Epithelial cell of esophagus (primary cell): Measurements from ENCODE around the gene ADIPOQ.
"Not testable (repeated sequence)": the region's sequence is repeated elsewhere in the genome, so short reads cannot be mapped to it uniquely, and the experiment has no call there.

Source experiments
- DNase-seq: peaks from one replicate; pipeline ENCODE4 v3.0.0; 2010; ENCODE audit warnings: low read depth
- H3K4me3 ChIP-seq: 2 replicates; pipeline ENCODE4 v1.5.1; 2011; ENCODE audit warnings: mild to moderate bottlenecking, low read length, control low read depth
- TF ChIP-seq, protein P1 (sequence below): IDR thresholded peaks from 2 replicates; pipeline ENCODE4 v1.5.1; 2011; ENCODE audit warnings: low read depth, mild to moderate bottlenecking, low read length, control low read depth, inconsistent platforms; ENCODE audit not compliant: insufficient read depth; ENCODE audit errors: missing control alignments

The ADIPOQ gene

GRCh38 chr3:186875708-186876107 is 33.2 kb downstream of the ADIPOQ start:
- TF ChIP-seq, protein P1, sequence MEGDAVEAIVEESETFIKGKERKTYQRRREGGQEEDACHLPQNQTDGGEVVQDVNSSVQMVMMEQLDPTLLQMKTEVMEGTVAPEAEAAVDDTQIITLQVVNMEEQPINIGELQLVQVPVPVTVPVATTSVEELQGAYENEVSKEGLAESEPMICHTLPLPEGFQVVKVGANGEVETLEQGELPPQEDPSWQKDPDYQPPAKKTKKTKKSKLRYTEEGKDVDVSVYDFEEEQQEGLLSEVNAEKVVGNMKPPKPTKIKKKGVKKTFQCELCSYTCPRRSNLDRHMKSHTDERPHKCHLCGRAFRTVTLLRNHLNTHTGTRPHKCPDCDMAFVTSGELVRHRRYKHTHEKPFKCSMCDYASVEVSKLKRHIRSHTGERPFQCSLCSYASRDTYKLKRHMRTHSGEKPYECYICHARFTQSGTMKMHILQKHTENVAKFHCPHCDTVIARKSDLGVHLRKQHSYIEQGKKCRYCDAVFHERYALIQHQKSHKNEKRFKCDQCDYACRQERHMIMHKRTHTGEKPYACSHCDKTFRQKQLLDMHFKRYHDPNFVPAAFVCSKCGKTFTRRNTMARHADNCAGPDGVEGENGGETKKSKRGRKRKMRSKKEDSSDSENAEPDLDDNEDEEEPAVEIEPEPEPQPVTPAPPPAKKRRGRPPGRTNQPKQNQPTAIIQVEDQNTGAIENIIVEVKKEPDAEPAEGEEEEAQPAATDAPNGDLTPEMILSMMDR, result no peak
- no peak overlapping the region for H3K4me3 ChIP-seq
- DNase-seq, result no peak

GRCh38 chr3:186879781-186880180 is 37.3 kb downstream of the ADIPOQ start:
- TF ChIP-seq, protein P1, result no peak
- no peak overlapping the region for H3K4me3 ChIP-seq
- no peak for DNase-seq

DNA sequence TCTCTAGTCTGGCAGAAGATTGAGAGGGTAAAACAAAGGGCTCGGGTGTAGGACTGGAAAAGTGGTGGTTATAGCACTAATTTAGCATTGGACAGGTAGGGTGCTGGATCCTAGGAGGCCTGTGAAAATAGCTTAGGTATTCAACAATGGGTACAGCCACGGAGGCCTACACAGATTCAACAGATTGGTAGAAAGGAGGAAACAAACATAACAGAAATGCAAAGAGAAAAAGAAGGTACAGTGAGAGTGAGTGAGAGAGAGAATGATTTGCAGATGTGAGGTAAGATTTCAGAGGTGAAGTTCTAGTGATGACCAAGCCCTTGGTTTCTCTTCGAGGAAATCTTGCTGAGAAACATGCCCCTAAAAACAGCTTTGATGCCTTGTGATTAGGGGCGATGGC is 37.9 kb downstream of the ADIPOQ start:
- H3K4me3 ChIP-seq, result no peak overlapping the region
- no peak for DNase-seq
- TF ChIP-seq, protein P1, result no peak

DNA sequence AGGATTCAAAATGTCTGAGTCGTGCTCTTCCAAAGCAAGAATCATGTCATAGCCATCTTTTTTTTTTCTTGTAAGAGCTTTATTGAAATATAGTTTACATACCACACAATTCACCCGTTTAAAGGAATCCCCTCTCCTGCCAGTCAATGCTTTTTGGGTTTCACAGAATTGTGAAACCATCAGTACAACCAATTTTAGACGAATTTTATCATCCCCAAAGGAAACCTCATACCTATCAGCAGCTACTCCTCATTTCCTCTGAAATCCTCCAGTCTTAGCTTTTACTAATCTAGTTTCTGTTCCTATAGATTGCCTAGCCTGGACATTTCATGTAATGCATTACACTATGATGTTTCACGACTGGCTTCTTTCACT is 39.6 kb downstream of the ADIPOQ start:
- no peak for DNase-seq
- no peak overlapping the region for H3K4me3 ChIP-seq
- TF ChIP-seq, protein P1, result no peak

DNA sequence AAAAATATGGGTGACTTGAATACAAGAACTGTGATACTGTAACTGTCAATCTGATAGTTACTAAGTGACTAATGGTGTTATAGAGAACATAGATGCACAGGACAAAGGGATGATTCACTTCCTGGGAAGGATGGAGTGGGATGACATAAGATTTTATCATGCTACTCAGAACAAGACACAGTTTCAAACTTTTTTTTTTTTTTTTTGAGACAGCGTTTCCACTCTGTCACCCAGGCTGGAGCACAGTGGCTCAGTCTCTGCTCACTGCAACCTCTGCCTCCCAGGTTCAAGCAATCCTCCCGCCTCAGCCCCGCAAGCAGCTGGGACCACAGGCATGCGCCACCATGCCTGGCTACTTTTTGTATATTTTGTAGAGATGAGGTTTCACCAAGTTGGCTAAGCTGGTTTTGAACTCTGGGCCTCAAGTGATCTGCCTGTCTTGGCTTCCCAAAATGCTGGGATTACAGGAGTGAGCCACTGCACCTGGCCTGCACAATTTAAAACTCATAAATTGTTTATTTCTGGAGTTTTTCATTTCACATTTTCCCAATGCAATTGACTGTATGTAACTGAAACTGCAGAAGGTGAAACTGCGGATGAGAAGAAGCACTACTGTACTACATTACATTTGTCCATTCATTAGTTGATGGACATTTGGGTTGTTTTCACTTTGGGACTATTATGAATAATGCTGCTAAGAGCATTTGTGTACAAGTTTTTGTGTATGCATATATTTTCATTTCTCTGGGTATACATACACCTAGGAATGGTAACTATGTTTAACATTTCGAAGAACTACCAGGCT is 40.6 kb downstream of the ADIPOQ start:
- DNase-seq, result peak; percentile 92
- H3K4me3 ChIP-seq, result no peak overlapping the region
- TF ChIP-seq, protein P1, result no peak

DNA sequence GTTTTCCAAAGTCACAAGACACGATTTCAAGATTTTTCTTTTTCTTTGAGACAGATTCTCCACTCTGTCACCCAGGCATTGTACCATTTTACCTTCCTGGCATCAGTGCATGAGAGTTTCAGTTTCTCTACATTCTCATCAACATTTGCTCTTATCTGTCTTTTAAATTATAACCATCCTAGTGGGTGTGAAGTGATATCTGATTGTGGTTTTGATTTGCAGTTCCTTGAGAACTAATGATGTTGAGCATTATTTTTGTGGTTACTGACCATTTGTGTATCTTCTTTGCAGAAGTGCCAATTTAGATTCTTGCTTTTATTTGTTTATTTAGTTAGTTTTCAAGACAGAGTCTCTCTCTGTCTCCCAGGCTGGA is 41.2 kb downstream of the ADIPOQ start:
- H3K4me3 ChIP-seq, result no peak overlapping the region
- no peak for DNase-seq
- TF ChIP-seq, protein P1, result no peak

GRCh38 chr3:186884868-186885267 is 42.4 kb downstream of the ADIPOQ start:
- not testable (repeated sequence) for DNase-seq, H3K4me3 ChIP-seq
